Measurements from ENCODE around the gene EPHA2.

The EPHA2 gene

DNA sequence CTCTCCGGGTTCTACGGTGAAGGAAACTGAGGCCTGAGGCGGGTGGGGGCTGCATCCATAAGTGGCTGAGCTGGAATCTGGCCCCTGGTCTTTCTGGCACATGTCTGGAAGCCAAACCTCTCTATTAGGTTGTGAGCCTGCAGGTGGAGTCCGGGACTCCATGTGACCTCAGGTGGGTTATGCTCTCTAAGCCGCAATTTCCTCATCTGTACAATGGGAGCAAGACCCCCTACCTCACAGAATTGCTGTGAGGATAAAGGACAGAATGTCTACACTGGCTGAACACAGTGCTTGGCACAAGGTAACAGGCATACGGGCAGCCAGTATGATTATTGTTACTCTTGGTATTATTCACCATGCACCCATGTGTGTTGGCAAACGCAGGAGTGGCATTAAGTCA, 6.7 kb downstream of the EPHA2 start:
- TF ChIP-seq, protein P1, sequence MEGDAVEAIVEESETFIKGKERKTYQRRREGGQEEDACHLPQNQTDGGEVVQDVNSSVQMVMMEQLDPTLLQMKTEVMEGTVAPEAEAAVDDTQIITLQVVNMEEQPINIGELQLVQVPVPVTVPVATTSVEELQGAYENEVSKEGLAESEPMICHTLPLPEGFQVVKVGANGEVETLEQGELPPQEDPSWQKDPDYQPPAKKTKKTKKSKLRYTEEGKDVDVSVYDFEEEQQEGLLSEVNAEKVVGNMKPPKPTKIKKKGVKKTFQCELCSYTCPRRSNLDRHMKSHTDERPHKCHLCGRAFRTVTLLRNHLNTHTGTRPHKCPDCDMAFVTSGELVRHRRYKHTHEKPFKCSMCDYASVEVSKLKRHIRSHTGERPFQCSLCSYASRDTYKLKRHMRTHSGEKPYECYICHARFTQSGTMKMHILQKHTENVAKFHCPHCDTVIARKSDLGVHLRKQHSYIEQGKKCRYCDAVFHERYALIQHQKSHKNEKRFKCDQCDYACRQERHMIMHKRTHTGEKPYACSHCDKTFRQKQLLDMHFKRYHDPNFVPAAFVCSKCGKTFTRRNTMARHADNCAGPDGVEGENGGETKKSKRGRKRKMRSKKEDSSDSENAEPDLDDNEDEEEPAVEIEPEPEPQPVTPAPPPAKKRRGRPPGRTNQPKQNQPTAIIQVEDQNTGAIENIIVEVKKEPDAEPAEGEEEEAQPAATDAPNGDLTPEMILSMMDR (conservative IDR thresholded peaks at IDR 0.05; ENCODE audit: low read depth, low read length) = no peak
- Histone ChIP-seq H3K27ac (no peak overlapping the region), H2AFZ (ENCODE audit: low read depth) (no peak overlapping the region), H3K27me3 (ENCODE audit: insufficient read depth, low read depth) (no peaks in the 10 kb centered on the region), H3K4me2 (no peak overlapping the region), H4K20me1 (ENCODE audit: insufficient read depth) (no peaks in the 10 kb centered on the region), H3K4me1 (ENCODE audit: low read depth, poor library complexity, severe bottlenecking) (peaks cover 52% of the 10 kb centered on the region), H3K79me2 (ENCODE audit: insufficient read depth, low read depth) (no peaks in the 10 kb centered on the region), H3K9ac (no peak overlapping the region), H3K36me3 (ENCODE audit: insufficient read depth) (no peaks in the 10 kb centered on the region), H3K4me3 (IDR thresholded peaks at IDR 0.05; ENCODE audit: insufficient read depth, low read depth, low read length) (no peak overlapping the region)

GRCh38 chr1:16148329-16149092, 7.4 kb downstream of the EPHA2 start:
- H3K27ac ChIP-seq = no peak overlapping the region
- H3K4me1 ChIP-seq (ENCODE audit: low read depth, poor library complexity, severe bottlenecking) = peaks cover 52% of the 10 kb centered on the region
- no peaks in the 10 kb centered on the region for H3K27me3 ChIP-seq (ENCODE audit: insufficient read depth, low read depth)
- no peak overlapping the region for H3K4me2 ChIP-seq
- H3K9ac ChIP-seq = no peak overlapping the region
- no peak overlapping the region for H2AFZ ChIP-seq (ENCODE audit: low read depth)
- no peaks in the 10 kb centered on the region for H3K79me2 ChIP-seq (ENCODE audit: insufficient read depth, low read depth)
- TF ChIP-seq, protein P1 (conservative IDR thresholded peaks at IDR 0.05; ENCODE audit: low read depth, low read length) = no peak
- no peaks in the 10 kb centered on the region for H3K36me3 ChIP-seq (ENCODE audit: insufficient read depth)
- no peak overlapping the region for H3K4me3 ChIP-seq (IDR thresholded peaks at IDR 0.05; ENCODE audit: insufficient read depth, low read depth, low read length)
- no peaks in the 10 kb centered on the region for H4K20me1 ChIP-seq (ENCODE audit: insufficient read depth)

GRCh38 chr1:16147156-16147926, 8.5 kb downstream of the EPHA2 start:
- no peak overlapping the region for H3K27ac ChIP-seq

More at GRCh38 chr1:16147156-16147926, 8.5 kb downstream of the EPHA2 start:
- Histone ChIP-seq H3K79me2 (ENCODE audit: insufficient read depth, low read depth) (no peaks in the 10 kb centered on the region), H3K4me3 (IDR thresholded peaks at IDR 0.05; ENCODE audit: insufficient read depth, low read depth, low read length) (peak overlapping the region; percentile 65), H3K36me3 (ENCODE audit: insufficient read depth) (no peaks in the 10 kb centered on the region), H3K4me1 (ENCODE audit: low read depth, poor library complexity, severe bottlenecking) (peaks cover 52% of the 10 kb centered on the region), H3K27me3 (ENCODE audit: insufficient read depth, low read depth) (no peaks in the 10 kb centered on the region), H3K4me2 (peak overlapping the region; percentile 79; the same call in 1 of the 2 replicates), H2AFZ (ENCODE audit: low read depth) (no peak overlapping the region), H3K9ac (no peak overlapping the region), H4K20me1 (ENCODE audit: insufficient read depth) (no peaks in the 10 kb centered on the region)
- TF ChIP-seq, protein P1 (conservative IDR thresholded peaks at IDR 0.05; ENCODE audit: low read depth, low read length) = no peak
